NK-92 (cell line): ENCODE results near the gene MVB12A.

Source experiments
- DNase-seq: peaks from one replicate; lab custom pipeline; 2025; ENCODE audit not compliant: unreplicated experiment; lab: John Stamatoyannopoulos, UW

MVB12A gene

DNA sequence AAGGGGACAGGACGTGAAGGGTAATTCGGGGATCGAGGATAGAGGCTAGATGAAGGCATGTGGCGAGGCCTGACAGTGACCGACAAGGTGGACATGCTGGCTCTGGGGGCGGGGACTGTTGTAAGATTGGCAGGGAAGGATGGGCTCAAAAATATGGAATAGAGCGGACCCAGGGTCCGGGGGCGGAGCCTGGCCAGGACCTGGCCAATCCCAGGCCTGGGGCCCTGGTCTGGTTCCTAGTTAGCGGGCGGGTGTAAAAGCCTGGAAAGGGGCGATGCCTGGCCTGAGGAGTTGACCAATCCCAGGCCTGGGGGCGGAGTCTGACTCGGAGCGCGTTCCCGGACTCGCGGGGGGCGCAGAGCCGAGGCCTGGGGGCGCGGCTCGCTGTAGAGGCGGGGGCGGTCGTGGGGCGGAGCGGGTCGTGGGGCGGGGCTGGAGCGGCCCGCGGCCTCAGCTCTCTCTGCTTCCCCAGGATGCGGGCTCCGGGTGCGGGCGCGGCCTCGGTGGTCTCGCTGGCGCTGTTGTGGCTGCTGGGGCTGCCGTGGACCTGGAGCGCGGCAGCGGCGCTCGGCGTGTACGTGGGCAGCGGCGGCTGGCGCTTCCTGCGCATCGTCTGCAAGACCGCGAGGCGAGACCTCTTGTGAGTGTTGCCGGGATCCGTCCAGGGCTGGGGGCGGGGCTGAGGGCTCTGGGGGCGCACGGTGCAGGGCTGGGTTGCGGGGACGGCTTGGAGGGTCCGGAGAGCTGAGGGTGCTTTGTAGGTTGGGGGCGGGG, 50.4 kb downstream of the MVB12A start, which contains the start of gene SLC27A1:
TSS of gene SLC27A1 (plus strand) at position 457 of the 774 bp plus-strand sequence. CDS start at position 474, 17 bp downstream.
- peak; percentile 53 for DNase-seq

DNA sequence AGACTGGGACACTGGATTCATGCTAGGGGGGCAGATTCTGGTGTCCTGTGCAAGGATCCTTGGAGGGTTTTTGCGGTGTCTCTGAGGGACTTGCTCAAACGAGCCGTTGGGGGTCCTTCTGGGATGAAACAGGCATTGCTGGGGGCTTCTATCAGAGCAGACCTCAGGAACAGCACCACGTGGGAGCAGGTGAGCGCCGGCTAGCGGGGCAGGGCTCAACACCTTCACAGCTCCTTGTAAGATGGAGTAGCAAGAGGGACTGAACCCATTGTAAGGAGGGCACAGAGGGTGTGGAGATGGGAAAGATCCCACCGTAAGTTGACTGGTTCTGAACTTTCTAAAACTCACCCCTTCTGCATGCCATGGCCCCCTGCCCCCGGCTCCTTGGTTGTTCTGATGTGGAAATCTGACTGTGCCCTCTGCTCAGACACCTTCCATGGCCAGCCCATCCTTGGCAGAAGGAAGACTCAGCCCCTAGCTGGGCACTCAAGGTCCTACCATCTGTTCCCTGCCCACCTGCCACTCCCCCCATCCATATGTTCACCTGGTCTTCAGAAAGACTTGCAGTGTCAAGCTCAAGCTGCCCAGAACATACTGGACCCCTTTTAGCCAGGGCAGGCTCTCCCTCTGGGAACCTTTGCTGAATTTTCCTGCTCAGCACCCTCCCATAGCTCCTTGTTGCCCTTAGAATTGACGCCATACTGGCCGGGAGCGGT, 51.7 kb downstream of the MVB12A start:
- DNase-seq: no peak

DNA sequence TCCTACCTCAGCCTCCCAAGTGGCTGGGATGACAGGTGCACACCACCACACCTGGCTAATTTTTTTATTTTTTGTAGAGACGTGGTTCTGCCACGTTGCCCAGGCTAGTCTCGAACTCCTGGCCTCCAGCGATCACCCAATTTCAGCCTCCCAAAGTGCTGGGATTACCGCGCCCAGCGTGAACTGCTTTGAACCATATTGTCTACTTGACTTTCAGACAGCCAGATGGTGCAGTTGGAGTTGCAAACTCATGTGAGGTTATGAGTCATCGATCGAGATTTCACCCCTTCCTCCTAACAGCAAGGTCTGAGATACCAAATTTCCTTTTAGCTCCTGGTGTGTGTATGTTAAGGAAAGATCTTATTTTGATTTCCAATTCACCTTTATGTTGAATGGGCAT, 53.2 kb downstream of the MVB12A start:
- DNase-seq: no peak
